ENCODE data around the gene ACSM6. TPM values are rescaled to one million over a fixed set of nuclear protein-coding genes. Genes with fewer than 3 reads are reported as not detected.
A peak's percentile ranks its signal among the peaks of the same experiment; 100 is the strongest.
"Not testable (repeated sequence)": the region's sequence is repeated elsewhere in the genome, so short reads cannot be mapped to it uniquely, and the experiment has no call there.

The ACSM6 gene
- total and polyA plus RNA-seq, 8 donors: 0.36 to 0.73 (median 0.42) TPM; not detected in 2

- Histone ChIP-seq H3K4me1 (no peaks in the 10 kb centered on the region), H3K4me3 (no peak overlapping the region), H3K27me3 (no peaks in the 10 kb centered on the region), H3K27ac (no peak overlapping the region), H3K36me3 (no peaks in the 10 kb centered on the region), H3K9me3 (no peaks in the 10 kb centered on the region)
- intact Hi-C loops (cut with DNase I): no loop called here
- TF ChIP-seq CTCF (IDR thresholded peaks at IDR 0.05): no peak
- ATAC-seq: peak; percentile 72
- DNase-seq: no peak
These were observed 7.7 kb downstream of the ACSM6 start for GRCh38 chr10:95201736-95202135.

GRCh38 chr10:95202865-95203264 is 8.8 kb downstream of the ACSM6 start:
- ATAC-seq; H3K9me3 ChIP-seq; DNase-seq; H3K36me3 ChIP-seq; H3K4me1 ChIP-seq; H3K27ac ChIP-seq; H3K4me3 ChIP-seq; H3K27me3 ChIP-seq; intact Hi-C loops (cut with DNase I): not testable (repeated sequence)

GRCh38 chr10:95208702-95209391 is 14.8 kb downstream of the ACSM6 start:
- Histone ChIP-seq H3K27ac (no peak overlapping the region), H3K27me3 (no peaks in the 10 kb centered on the region), H3K9me3 (no peaks in the 10 kb centered on the region), H3K36me3 (no peaks in the 10 kb centered on the region), H3K4me1 (no peaks in the 10 kb centered on the region), H3K4me3 (no peak overlapping the region)
- TF ChIP-seq CTCF (IDR thresholded peaks at IDR 0.05): no peak
- ATAC-seq (peak; percentile 14), DNase-seq (no peak)
- intact Hi-C loops (cut with DNase I): no loop called here

- DNase-seq (no peak), ATAC-seq (no peak)
- H3K4me3 ChIP-seq: no peak overlapping the region
- no peak for TF ChIP-seq CTCF (IDR thresholded peaks at IDR 0.05)
- intact Hi-C loops (cut with DNase I): loop anchor here in 1 of 2 donors (10.0 kb wide), 1 partner anchor 155 kb away; no protein-coding TSS in a partner anchor
- H3K9me3 ChIP-seq: no peaks in the 10 kb centered on the region
- H3K27me3 ChIP-seq: no peaks in the 10 kb centered on the region
- H3K27ac ChIP-seq: no peak overlapping the region
- no peaks in the 10 kb centered on the region for H3K4me1 ChIP-seq
- H3K36me3 ChIP-seq: no peaks in the 10 kb centered on the region
These were observed 15.6 kb downstream of the ACSM6 start for GRCh38 chr10:95209509-95210127.

- H3K36me3 ChIP-seq: no peaks in the 10 kb centered on the region
- H3K4me1 ChIP-seq: no peaks in the 10 kb centered on the region
- ATAC-seq (no peak), DNase-seq (no peak)
- intact Hi-C loops (cut with DNase I): loop anchor here in 1 of 2 donors (10.0 kb wide), 1 partner anchor 153 kb away; no protein-coding TSS in a partner anchor
- H3K27ac ChIP-seq: no peak overlapping the region
- no peaks in the 10 kb centered on the region for H3K27me3 ChIP-seq
- no peak overlapping the region for H3K4me3 ChIP-seq
- no peaks in the 10 kb centered on the region for H3K9me3 ChIP-seq
- TF ChIP-seq CTCF (IDR thresholded peaks at IDR 0.05): no peak
These were observed 17.7 kb downstream of the ACSM6 start for GRCh38 chr10:95211606-95212279.

All from left lung (tissue), 10 donors.